ENCODE measurements around the gene MED12. TPM values are rescaled to one million over a fixed set of nuclear protein-coding genes. Genes with fewer than 3 reads are reported as not detected.

Gene MED12
- total and polyA plus RNA-seq, 2 donors (not counting 1 experiment from before 2014, with no cell fraction given): 6.4 to 33.2 TPM

- Histone ChIP-seq H3K9ac (ENCODE audit: insufficient read depth, low read length) (no peak overlapping the region), H3K4me3 (replicated peaks in 1 of 4; ENCODE audit: control extremely low read depth in 1 of 4, insufficient read depth in 1 of 4, low read depth in 3 of 4, low read length in 4 of 4) (no peak overlapping the region), H4K20me1 (ENCODE audit: control insufficient read depth, extremely low read depth, insufficient read depth, low read length) (no peaks in the 10 kb centered on the region), H3K79me2 (ENCODE audit: control insufficient read depth, insufficient read depth, low read length) (no peaks in the 10 kb centered on the region), H2AFZ (ENCODE audit: low read length) (no peak overlapping the region), H3K27ac (ENCODE audit: insufficient read depth, low read length) (no peak overlapping the region), H3K9me3 (ENCODE audit: control insufficient read depth, insufficient read depth, low read depth, low read length) (no peaks in the 10 kb centered on the region), H3K4me2 (ENCODE audit: extremely low read depth, insufficient read depth, low read length) (no peak overlapping the region), H3K36me3 (ENCODE audit: control insufficient read depth, insufficient read depth, low read length) (no peaks in the 10 kb centered on the region), H3K4me1 (ENCODE audit: control insufficient read depth, extremely low read depth, insufficient read depth, low read length) (no peaks in the 10 kb centered on the region), H3K27me3 (ENCODE audit: control insufficient read depth, insufficient read depth, low read length) (no peaks in the 10 kb centered on the region)
- no peak for DNase-seq (ENCODE audit: low read depth in 2 of 2)
- no peak for TF ChIP-seq EZH2 (IDR thresholded peaks at IDR 0.05; ENCODE audit: low read length, missing control alignments)
- no peak for TF ChIP-seq CTCF (conservative IDR thresholded peaks at IDR 0.05 in 1 of 2, IDR thresholded peaks at IDR 0.05 in 1 of 2; ENCODE audit: low read depth in 1 of 2, low read length in 2 of 2)
These were observed 64.9 kb downstream of the MED12 start for GRCh38 chrX:71183341-71183740.

GRCh38 chrX:71184092-71184491, 65.7 kb downstream of the MED12 start:
- H3K36me3 ChIP-seq (ENCODE audit: control insufficient read depth, insufficient read depth, low read length): no peaks in the 10 kb centered on the region
- TF ChIP-seq CTCF (conservative IDR thresholded peaks at IDR 0.05 in 1 of 2, IDR thresholded peaks at IDR 0.05 in 1 of 2; ENCODE audit: low read depth in 1 of 2, low read length in 2 of 2) (no peak), EZH2 (IDR thresholded peaks at IDR 0.05; ENCODE audit: low read length, missing control alignments) (no peak)
- H3K4me2 ChIP-seq (ENCODE audit: extremely low read depth, insufficient read depth, low read length): no peak overlapping the region
- H3K4me1 ChIP-seq (ENCODE audit: control insufficient read depth, extremely low read depth, insufficient read depth, low read length): no peaks in the 10 kb centered on the region
- H3K9me3 ChIP-seq (ENCODE audit: control insufficient read depth, insufficient read depth, low read depth, low read length): no peaks in the 10 kb centered on the region
- H3K9ac ChIP-seq (ENCODE audit: insufficient read depth, low read length): no peak overlapping the region
- H3K4me3 ChIP-seq (replicated peaks in 1 of 4; ENCODE audit: control extremely low read depth in 1 of 4, insufficient read depth in 1 of 4, low read depth in 3 of 4, low read length in 4 of 4): no peak overlapping the region
- no peak overlapping the region for H3K27ac ChIP-seq (ENCODE audit: insufficient read depth, low read length)
- H3K79me2 ChIP-seq (ENCODE audit: control insufficient read depth, insufficient read depth, low read length): no peaks in the 10 kb centered on the region
- no peak overlapping the region for H2AFZ ChIP-seq (ENCODE audit: low read length)
- DNase-seq (ENCODE audit: low read depth in 2 of 2): no peak
- H3K27me3 ChIP-seq (ENCODE audit: control insufficient read depth, insufficient read depth, low read length): no peaks in the 10 kb centered on the region
- H4K20me1 ChIP-seq (ENCODE audit: control insufficient read depth, extremely low read depth, insufficient read depth, low read length): no peaks in the 10 kb centered on the region

DNA sequence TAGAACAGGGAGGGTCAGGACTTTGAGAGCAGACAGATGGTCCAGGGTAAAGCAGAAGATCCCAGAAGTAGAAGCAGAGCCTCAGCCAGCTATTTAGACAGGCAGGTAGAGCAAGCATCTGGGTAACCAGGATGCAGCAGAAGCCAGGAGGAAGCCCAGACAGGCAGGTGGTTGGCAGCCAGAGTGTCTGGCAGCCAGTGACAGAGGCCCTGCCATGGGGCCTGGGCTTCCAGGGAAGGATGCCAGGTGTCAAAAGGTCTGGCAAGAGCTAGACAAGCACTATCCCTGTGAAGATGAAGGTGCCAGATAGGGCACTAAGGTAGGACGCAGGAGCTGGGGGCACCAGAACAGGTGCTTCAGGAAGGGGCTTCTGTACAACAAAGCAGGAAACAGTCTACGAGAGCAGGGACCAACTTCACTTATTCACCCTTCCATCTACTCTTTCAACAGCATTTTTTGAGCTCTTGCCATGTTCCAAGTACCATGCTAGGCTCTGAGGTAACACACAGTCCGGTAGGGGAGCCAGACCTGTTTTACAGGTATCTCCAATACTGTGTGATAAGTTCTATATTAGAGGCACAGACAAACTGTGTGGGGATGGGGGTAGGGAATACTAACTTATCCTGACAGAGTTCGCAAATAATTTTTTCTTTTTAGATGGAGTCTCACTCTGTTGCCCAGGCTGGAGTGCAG, 66.6 kb downstream of the MED12 start:
- H3K9ac ChIP-seq (ENCODE audit: insufficient read depth, low read length): no peak overlapping the region
- no peaks in the 10 kb centered on the region for H4K20me1 ChIP-seq (ENCODE audit: control insufficient read depth, extremely low read depth, insufficient read depth, low read length)
- no peak overlapping the region for H3K4me2 ChIP-seq (ENCODE audit: extremely low read depth, insufficient read depth, low read length)
- no peaks in the 10 kb centered on the region for H3K9me3 ChIP-seq (ENCODE audit: control insufficient read depth, insufficient read depth, low read depth, low read length)
- no peak overlapping the region for H3K27ac ChIP-seq (ENCODE audit: insufficient read depth, low read length)
- H3K4me3 ChIP-seq (replicated peaks in 1 of 4; ENCODE audit: control extremely low read depth in 1 of 4, insufficient read depth in 1 of 4, low read depth in 3 of 4, low read length in 4 of 4): no peak overlapping the region
- no peaks in the 10 kb centered on the region for H3K27me3 ChIP-seq (ENCODE audit: control insufficient read depth, insufficient read depth, low read length)
- no peaks in the 10 kb centered on the region for H3K79me2 ChIP-seq (ENCODE audit: control insufficient read depth, insufficient read depth, low read length)
- H2AFZ ChIP-seq (ENCODE audit: low read length): no peak overlapping the region
- TF ChIP-seq EZH2 (IDR thresholded peaks at IDR 0.05; ENCODE audit: low read length, missing control alignments) (no peak), CTCF (conservative IDR thresholded peaks at IDR 0.05 in 1 of 2, IDR thresholded peaks at IDR 0.05 in 1 of 2; ENCODE audit: low read depth in 1 of 2, low read length in 2 of 2) (no peak)
- DNase-seq (ENCODE audit: low read depth in 2 of 2): no peak
- H3K4me1 ChIP-seq (ENCODE audit: control insufficient read depth, extremely low read depth, insufficient read depth, low read length): no peaks in the 10 kb centered on the region
- H3K36me3 ChIP-seq (ENCODE audit: control insufficient read depth, insufficient read depth, low read length): no peaks in the 10 kb centered on the region

Measured in fibroblast of lung (primary cell).